OCI-LY7 (cell line): ENCODE results near the gene EFHD2.

Experiments
- CTCF ChIP-seq: fragments of 200-600 bp; sonication (generic); conservative IDR thresholded peaks from 2 replicates; pipeline ENCODE4 v1.5.1; 2014; ENCODE audit warnings: mild to moderate bottlenecking, antibody characterized with exemption, low read length, moderate library complexity, mixed read lengths
- EZH2phosphoT487 ChIP-seq: fragments of 200-600 bp; sonication (generic); IDR thresholded peaks from 2 replicates; pipeline ENCODE4 v1.6.1; 2018; ENCODE audit warnings: low read depth, borderline replicate concordance, mild to moderate bottlenecking, mixed run types, antibody characterized with exemption, low read length, moderate library complexity, mixed read lengths

- TF ChIP-seq CTCF (no peak), EZH2phosphoT487 (no peak)
Observed at GRCh38 chr1:15457585-15457984, 47.9 kb downstream of the EFHD2 start.
